HEK293 (cell line): ENCODE results near the gene CCDC138.

Experiments
- CTCF ChIA-PET: fragments of 350-600 bp; formaldehyde crosslinking; extraction: SDS; loops from one replicate; lab custom pipeline; 2021; ENCODE audit warnings: antibody characterized with exemption; lab: Yijun Ruan, JAX
- POLR2A ChIA-PET: fragments of 300-600 bp; formaldehyde crosslinking; extraction: SDS; loops from one replicate; lab custom pipeline; 2020; ENCODE audit warnings: antibody characterized with exemption, inconsistent platforms; lab: Yijun Ruan, JAX
- H3K27ac ChIP-seq: fragments of 200-500 bp; sonication (Bioruptor generic); 2 replicates; pipeline ENCODE4 v1.5.1; 2014; ENCODE audit warnings: low read depth, low read length, control low read depth, inconsistent platforms; ENCODE audit errors: extremely low read depth
- H3K36me3 ChIP-seq, 2 experiments: fragments of 200-500 bp in 1 of 2; sonication (Bioruptor generic) in 1 of 2; 1 replicate in 1 of 2; 2 replicates in 1 of 2; pipeline ENCODE4 v1.5.1; 2014 to 2017; ENCODE audit warnings: inconsistent platforms in 2 of 2, low read length in 2 of 2; ENCODE audit not compliant: control insufficient read depth in 2 of 2, insufficient read depth in 1 of 2
- H3K4me1 ChIP-seq: fragments of 200-500 bp; sonication (Bioruptor generic); 2 replicates; pipeline ENCODE4 v1.5.1; 2014; ENCODE audit warnings: mild to moderate bottlenecking, low read length, inconsistent platforms; ENCODE audit not compliant: control insufficient read depth, insufficient read depth
- H3K4me3 ChIP-seq: 2 replicates; pipeline ENCODE4 v1.5.1; 2011; ENCODE audit warnings: low read depth, mild to moderate bottlenecking, control low read depth, low read length, moderate library complexity
- H3K9me3 ChIP-seq: fragments of 200-500 bp; sonication (Bioruptor generic); 2 replicates; pipeline ENCODE4 v1.5.1; 2014; ENCODE audit warnings: low read depth, low read length, inconsistent platforms; ENCODE audit not compliant: control insufficient read depth, insufficient read depth
- KLF1 ChIP-seq: fragments of 450-650 bp; formaldehyde crosslinking; IDR thresholded peaks from 2 replicates; pipeline ENCODE4 v1.5.1; 2016; ENCODE audit warnings: missing biosample characterization, missing genetic modification characterization
- KLF8 ChIP-seq: fragments of 450-650 bp; formaldehyde crosslinking; IDR thresholded peaks from 2 replicates; pipeline ENCODE4 v1.5.1; 2016; ENCODE audit warnings: missing biosample characterization, missing genetic modification characterization
- TRIM28 ChIP-seq: IDR thresholded peaks from 2 replicates; pipeline ENCODE4 v1.6.1; 2011; ENCODE audit warnings: low read length, control low read depth, borderline replicate concordance
- ZBTB1 ChIP-seq: fragments of 450-650 bp; formaldehyde crosslinking; IDR thresholded peaks from 2 replicates; pipeline ENCODE4 v1.5.1; 2016; ENCODE audit warnings: missing biosample characterization, missing genetic modification characterization
- ZNF560 ChIP-seq: fragments of 450-650 bp; formaldehyde crosslinking; IDR thresholded peaks from 2 replicates; pipeline ENCODE4 v1.5.1; 2017; ENCODE audit warnings: missing biosample characterization, missing genetic modification characterization, borderline replicate concordance
- ZNF561 ChIP-seq: fragments of 450-650 bp; IDR thresholded peaks from 2 replicates; pipeline ENCODE4 v1.5.1; 2018; ENCODE audit warnings: missing biosample characterization, missing genetic modification characterization, borderline replicate concordance
- ZNF654 ChIP-seq: fragments of 450-650 bp; formaldehyde crosslinking; IDR thresholded peaks from 2 replicates; pipeline ENCODE4 v1.5.1; 2016; ENCODE audit warnings: low read depth, missing biosample characterization, missing genetic modification characterization
- ZNF664 ChIP-seq: fragments of 450-650 bp; formaldehyde crosslinking; IDR thresholded peaks from 2 replicates; pipeline ENCODE4 v1.5.1; 2016; ENCODE audit warnings: missing biosample characterization, missing genetic modification characterization
- ZNF768 ChIP-seq: fragments of 450-650 bp; formaldehyde crosslinking; IDR thresholded peaks from 2 replicates; pipeline ENCODE4 v1.5.1; 2018; ENCODE audit warnings: missing biosample characterization, mild to moderate bottlenecking, missing genetic modification characterization
- ZNF785 ChIP-seq: fragments of 450-650 bp; formaldehyde crosslinking; IDR thresholded peaks from 2 replicates; pipeline ENCODE4 v1.5.1; 2016; ENCODE audit warnings: missing biosample characterization, missing genetic modification characterization
- TF ChIP-seq, protein P1 (sequence below): fragments of 450-650 bp; formaldehyde crosslinking; IDR thresholded peaks from 2 replicates; pipeline ENCODE4 v1.5.1; 2016; ENCODE audit warnings: missing biosample characterization, missing genetic modification characterization, borderline replicate concordance
- TF ChIP-seq, protein P2 (sequence below): fragments of 450-650 bp; formaldehyde crosslinking; IDR thresholded peaks from 2 replicates; pipeline ENCODE4 v1.5.1; 2016; ENCODE audit warnings: missing biosample characterization, missing genetic modification characterization

CCDC138 gene

DNA sequence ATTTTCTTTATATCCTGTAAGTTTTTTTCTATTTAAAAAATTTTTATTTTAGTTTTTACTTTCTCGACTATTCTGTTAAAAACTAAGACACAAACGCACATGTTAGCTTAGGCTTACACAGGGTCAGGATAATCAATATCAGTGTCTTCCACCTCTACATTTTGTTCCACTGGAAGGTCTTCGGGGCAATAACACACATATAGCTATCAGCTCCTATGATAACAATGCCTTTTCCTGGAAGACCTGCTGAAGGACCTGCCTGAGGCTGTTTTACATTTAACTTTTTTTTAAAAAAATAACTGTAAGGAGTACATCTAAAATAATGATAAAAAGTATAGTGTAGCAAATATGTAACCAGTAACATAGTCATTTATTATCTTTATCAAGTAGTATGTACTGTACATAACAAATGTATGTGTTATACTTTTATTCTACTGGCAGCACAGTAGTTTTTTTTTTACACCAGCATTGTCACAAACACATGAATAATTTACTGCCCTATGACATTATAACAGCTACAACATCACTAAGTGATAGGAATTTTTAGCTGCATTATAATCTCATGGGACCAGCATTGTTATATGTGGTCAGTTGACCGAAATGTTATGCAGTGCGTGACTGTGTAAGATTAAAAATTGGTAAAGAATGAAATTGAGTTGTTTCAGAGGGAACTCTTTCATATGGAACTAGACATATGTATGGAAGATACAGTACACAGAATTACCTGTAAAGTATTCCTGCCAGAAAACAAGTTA is 37.9 kb downstream of the CCDC138 start (continued):
- TF ChIP-seq ZNF561 (tag by site-specific recombination) = no peak
- TF ChIP-seq ZBTB1 (tag by site-specific recombination) = no peak

DNA sequence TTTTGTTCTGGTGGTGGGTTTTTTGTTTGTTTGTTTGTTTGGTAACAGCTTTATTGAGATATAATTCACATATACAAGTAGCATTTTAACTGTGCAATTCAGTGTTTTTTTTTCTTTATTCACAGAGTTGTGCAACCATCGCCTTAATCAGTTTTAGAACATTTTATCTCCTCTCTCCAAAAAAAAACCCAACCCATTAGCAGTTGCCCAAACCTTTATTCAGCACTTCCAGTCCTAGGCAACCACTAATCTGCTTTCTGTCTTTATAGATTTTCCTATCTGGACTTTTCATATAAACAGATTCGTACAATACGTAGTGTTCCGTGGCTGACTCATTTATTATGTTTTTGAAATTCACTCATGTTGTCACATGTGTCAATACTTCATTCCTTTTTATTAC is 38.7 kb downstream of the CCDC138 start:
- no peak overlapping the region for H3K4me3 ChIP-seq
- peaks cover 13 to 29% of the 10 kb centered on the region in 2 experiments for H3K36me3 ChIP-seq
- POLR2A ChIA-PET = no interaction called here
- no peaks in the 10 kb centered on the region for H3K4me1 ChIP-seq
- H3K9me3 ChIP-seq = no peaks in the 10 kb centered on the region
- no peak for TF ChIP-seq ZNF654 (tag by site-specific recombination)
- peak; percentile 24; the same call in 1 of the 2 replicates for TF ChIP-seq ZNF664 (tag by site-specific recombination)
- no peak overlapping the region for H3K27ac ChIP-seq
- CTCF ChIA-PET = interaction anchor here (1.0 kb wide), 1 partner anchor 103 kb away, joined by 3 read pairs; no protein-coding TSS in a partner anchor

DNA sequence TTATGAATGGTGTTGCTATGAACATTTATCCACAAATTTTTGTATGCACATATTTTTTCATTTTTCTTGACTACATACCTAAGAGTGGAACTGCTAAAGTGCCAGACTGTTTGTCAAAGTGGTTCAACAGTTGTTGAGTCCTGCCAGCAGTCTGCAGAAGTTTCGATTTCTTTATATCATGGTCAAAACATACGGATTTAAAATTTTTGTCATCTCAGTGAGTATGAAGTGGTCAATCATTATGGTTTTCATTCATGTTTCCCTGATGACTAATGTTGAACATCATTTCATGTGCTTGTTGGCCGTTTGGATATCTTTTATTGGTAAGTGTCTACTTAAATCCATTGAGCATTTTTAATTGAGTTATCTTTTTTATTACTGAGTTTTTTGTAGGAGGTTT is 39.2 kb downstream of the CCDC138 start:
- CTCF ChIA-PET = no interaction called here
- no peak overlapping the region for H3K4me3 ChIP-seq
- TF ChIP-seq ZNF664 (tag by site-specific recombination) (no peak), ZNF768 (tag by site-specific recombination) (no peak), KLF8 (tag by site-specific recombination) (no peak), KLF1 (no peak), ZNF560 (tag by site-specific recombination) (no peak), TRIM28 (no peak), ZNF785 (tag by site-specific recombination) (no peak)
- TF ChIP-seq, protein P1, sequence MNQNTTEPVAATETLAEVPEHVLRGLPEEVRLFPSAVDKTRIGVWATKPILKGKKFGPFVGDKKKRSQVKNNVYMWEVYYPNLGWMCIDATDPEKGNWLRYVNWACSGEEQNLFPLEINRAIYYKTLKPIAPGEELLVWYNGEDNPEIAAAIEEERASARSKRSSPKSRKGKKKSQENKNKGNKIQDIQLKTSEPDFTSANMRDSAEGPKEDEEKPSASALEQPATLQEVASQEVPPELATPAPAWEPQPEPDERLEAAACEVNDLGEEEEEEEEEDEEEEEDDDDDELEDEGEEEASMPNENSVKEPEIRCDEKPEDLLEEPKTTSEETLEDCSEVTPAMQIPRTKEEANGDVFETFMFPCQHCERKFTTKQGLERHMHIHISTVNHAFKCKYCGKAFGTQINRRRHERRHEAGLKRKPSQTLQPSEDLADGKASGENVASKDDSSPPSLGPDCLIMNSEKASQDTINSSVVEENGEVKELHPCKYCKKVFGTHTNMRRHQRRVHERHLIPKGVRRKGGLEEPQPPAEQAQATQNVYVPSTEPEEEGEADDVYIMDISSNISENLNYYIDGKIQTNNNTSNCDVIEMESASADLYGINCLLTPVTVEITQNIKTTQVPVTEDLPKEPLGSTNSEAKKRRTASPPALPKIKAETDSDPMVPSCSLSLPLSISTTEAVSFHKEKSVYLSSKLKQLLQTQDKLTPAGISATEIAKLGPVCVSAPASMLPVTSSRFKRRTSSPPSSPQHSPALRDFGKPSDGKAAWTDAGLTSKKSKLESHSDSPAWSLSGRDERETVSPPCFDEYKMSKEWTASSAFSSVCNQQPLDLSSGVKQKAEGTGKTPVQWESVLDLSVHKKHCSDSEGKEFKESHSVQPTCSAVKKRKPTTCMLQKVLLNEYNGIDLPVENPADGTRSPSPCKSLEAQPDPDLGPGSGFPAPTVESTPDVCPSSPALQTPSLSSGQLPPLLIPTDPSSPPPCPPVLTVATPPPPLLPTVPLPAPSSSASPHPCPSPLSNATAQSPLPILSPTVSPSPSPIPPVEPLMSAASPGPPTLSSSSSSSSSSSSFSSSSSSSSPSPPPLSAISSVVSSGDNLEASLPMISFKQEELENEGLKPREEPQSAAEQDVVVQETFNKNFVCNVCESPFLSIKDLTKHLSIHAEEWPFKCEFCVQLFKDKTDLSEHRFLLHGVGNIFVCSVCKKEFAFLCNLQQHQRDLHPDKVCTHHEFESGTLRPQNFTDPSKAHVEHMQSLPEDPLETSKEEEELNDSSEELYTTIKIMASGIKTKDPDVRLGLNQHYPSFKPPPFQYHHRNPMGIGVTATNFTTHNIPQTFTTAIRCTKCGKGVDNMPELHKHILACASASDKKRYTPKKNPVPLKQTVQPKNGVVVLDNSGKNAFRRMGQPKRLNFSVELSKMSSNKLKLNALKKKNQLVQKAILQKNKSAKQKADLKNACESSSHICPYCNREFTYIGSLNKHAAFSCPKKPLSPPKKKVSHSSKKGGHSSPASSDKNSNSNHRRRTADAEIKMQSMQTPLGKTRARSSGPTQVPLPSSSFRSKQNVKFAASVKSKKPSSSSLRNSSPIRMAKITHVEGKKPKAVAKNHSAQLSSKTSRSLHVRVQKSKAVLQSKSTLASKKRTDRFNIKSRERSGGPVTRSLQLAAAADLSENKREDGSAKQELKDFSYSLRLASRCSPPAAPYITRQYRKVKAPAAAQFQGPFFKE (tag by site-specific recombination) = no peak
- TF ChIP-seq, protein P2, sequence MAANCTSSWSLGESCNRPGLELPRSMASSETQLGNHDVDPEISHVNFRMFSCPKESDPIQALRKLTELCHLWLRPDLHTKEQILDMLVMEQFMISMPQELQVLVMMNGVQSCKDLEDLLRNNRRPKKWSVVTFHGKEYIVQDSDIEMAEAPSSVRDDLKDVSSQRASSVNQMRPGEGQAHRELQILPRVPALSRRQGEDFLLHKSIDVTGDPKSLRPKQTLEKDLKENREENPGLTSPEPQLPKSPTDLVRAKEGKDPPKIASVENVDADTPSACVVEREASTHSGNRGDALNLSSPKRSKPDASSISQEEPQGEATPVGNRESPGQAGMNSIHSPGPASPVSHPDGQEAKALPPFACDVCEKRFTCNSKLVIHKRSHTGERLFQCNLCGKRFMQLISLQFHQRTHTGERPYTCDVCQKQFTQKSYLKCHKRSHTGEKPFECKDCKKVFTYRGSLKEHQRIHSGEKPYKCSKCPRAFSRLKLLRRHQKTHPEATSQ (tag by site-specific recombination) = no peak
- H3K36me3 ChIP-seq = peaks cover 13 to 25% of the 10 kb centered on the region in 2 experiments
- POLR2A ChIA-PET = no interaction called here
- no peaks in the 10 kb centered on the region for H3K9me3 ChIP-seq
- H3K27ac ChIP-seq = no peak overlapping the region
- H3K4me1 ChIP-seq = no peaks in the 10 kb centered on the region
